PC-3 (cell line): Measurements from ENCODE around the gene CAST. TPM values are rescaled to one million over a fixed set of nuclear protein-coding genes. Genes with fewer than 3 reads are reported as not detected.

Experiments
- ATAC-seq: fragments of 200-7000 bp; cut with Tn5 transposase; 2 replicates; pipeline ENCODE4 v1.9.1; 2020; ENCODE audit warnings: mild to moderate bottlenecking, moderate library complexity
- BruUV-seq: library from RNA; stranded (reverse); fragments of 400-500 nt; replicated peaks from 2 replicates; lab custom pipeline; 2021; lab: Mats Ljungman, UMichigan
- CTCF ChIA-PET: fragments of 300-600 bp; sonication (Branson Sonifier 250); formaldehyde crosslinking; loops from one replicate; lab custom pipeline; 2022; ENCODE audit warnings: antibody characterized with exemption; lab: Charles Lee
- POLR2A ChIA-PET: fragments of 300-600 bp; sonication (Branson Sonifier 250); formaldehyde crosslinking; loops from one replicate; lab custom pipeline; 2022; ENCODE audit warnings: antibody characterized with exemption; ENCODE audit not compliant: unreplicated experiment; lab: Charles Lee
- DNase-seq: peaks from one replicate; pipeline ENCODE4 v3.0.0-alpha.2; 2015
- H2AFZ ChIP-seq: fragments of 300-600 bp; sonication (generic); 2 replicates; pipeline ENCODE4 v1.6.0; 2016; ENCODE audit warnings: antibody characterized with exemption, low read length
- H3F3A ChIP-seq: fragments of 300-600 bp; sonication (generic); one replicate; pipeline ENCODE4 v1.6.0; 2017; ENCODE audit warnings: antibody characterized with exemption, low read length, control low read depth, mild to moderate bottlenecking; ENCODE audit not compliant: unreplicated experiment
- H3K27ac ChIP-seq: fragments of 300-600 bp; sonication (generic); 2 replicates; pipeline ENCODE4 v1.5.1; 2016; ENCODE audit warnings: mild to moderate bottlenecking, low read length
- H3K27me3 ChIP-seq: fragments of 300-600 bp; sonication (generic); 2 replicates; pipeline ENCODE4 v1.6.1; 2016; ENCODE audit warnings: low read length, mixed read lengths
- H3K36me3 ChIP-seq: fragments of 300-600 bp; sonication (generic); 2 replicates; pipeline ENCODE4 v1.6.1; 2016; ENCODE audit warnings: low read depth, mixed run types, low read length, mixed read lengths
- H3K4me1 ChIP-seq: fragments of 300-600 bp; sonication (generic); 2 replicates; pipeline ENCODE4 v1.5.1; 2016; ENCODE audit warnings: low read length; ENCODE audit not compliant: insufficient read depth
- H3K4me2 ChIP-seq: fragments of 300-600 bp; sonication (generic); 2 replicates; pipeline ENCODE4 v1.6.0; 2016; ENCODE audit warnings: low read length
- H3K4me3 ChIP-seq: fragments of 300-600 bp; sonication (generic); 2 replicates; pipeline ENCODE4 v1.5.1; 2016; ENCODE audit warnings: mild to moderate bottlenecking, low read length, mixed read lengths
- H3K79me2 ChIP-seq: fragments of 300-600 bp; sonication (generic); 2 replicates; pipeline ENCODE4 v1.6.1; 2017; ENCODE audit warnings: low read length, mixed read lengths
- H3K9ac ChIP-seq: fragments of 300-600 bp; sonication (generic); 2 replicates; pipeline ENCODE4 v1.6.0; 2016; ENCODE audit warnings: mild to moderate bottlenecking, low read length
- H3K9me2 ChIP-seq: fragments of 300-600 bp; sonication (generic); replicated peaks from 2 replicates; pipeline ENCODE4 v1.6.1; 2016; ENCODE audit warnings: mixed run types, low read length, mixed read lengths
- H3K9me3 ChIP-seq: fragments of 300-600 bp; sonication (generic); 2 replicates; pipeline ENCODE4 v1.6.1; 2016; ENCODE audit warnings: low read length, mixed read lengths
- H4K20me1 ChIP-seq: fragments of 300-600 bp; sonication (generic); 2 replicates; pipeline ENCODE4 v1.6.1; 2016; ENCODE audit warnings: low read length, mixed read lengths
- EZH2 ChIP-seq: fragments of 300-600 bp; sonication (generic); IDR thresholded peaks from one replicate; pipeline ENCODE4 v1.6.1; 2017; ENCODE audit warnings: antibody characterized with exemption, mild to moderate bottlenecking, low read length; ENCODE audit not compliant: unreplicated experiment
- EZH2phosphoT487 ChIP-seq: fragments of 300-600 bp; sonication (generic); IDR thresholded peaks from 2 replicates; pipeline ENCODE4 v1.6.1; 2018; ENCODE audit warnings: mild to moderate bottlenecking, antibody characterized with exemption, low read length, borderline replicate concordance
- intact Hi-C: fragments of 100-400 bp; cut with micrococcal nuclease; formaldehyde crosslinking; loops from 2 replicates; pipeline ENCODE4 v1.9.0; 2023
- total RNA-seq: library from RNA; depleted of rRNA; stranded (reverse); fragments of >200 nt; gene quantifications from 2 replicates; pipeline ENCODE4 v1.2.3, GENCODE V29; 2014
- TF ChIP-seq, protein P1 (sequence below): fragments of 300-600 bp; sonication (generic); conservative IDR thresholded peaks from 2 replicates; pipeline ENCODE4 v1.5.1; 2017; ENCODE audit warnings: antibody characterized with exemption, low read depth, mild to moderate bottlenecking, low read length

The CAST gene
- total RNA-seq, 1 experiment from 2014 or later = 73.2 TPM

DNA sequence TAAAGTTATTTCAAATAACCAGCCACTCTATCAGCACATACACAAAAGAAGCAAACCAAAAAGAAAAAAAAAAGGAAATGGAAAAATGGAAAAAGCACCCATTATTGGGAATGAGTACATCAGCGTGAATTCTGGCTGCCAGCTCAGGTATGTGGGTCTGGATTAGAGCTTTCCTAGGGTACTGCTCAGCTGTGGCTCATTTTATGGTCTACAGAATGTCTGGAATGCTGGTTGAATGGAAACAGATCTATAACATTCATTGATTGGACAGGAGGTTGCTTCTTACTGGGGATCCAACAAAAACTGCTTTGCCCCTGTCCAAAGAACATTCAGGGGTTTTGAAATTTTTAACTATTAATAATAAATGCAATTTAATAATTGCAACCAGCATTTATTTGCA is 3.9 kb upstream of the CAST start:
- DNase-seq = peak; percentile 30
- CTCF ChIA-PET = no interaction called here
- Histone ChIP-seq H4K20me1 (peaks cover 4% of the 10 kb centered on the region), H3K4me2 (0 out of 2 replicates have a peak overlapping the region, but pooled peaks have one; percentile 29), H3K36me3 (no peaks in the 10 kb centered on the region), H3K4me3 (no peak overlapping the region), H3K9me2 (no peaks in the 10 kb centered on the region), H3K9ac (peak overlapping the region; percentile 59; the same call in 1 of the 2 replicates), H3K27me3 (no peaks in the 10 kb centered on the region), H3K27ac (peak overlapping the region; percentile 96), H3F3A (peaks cover 13% of the 10 kb centered on the region), H3K9me3 (no peaks in the 10 kb centered on the region), H3K4me1 (peaks cover 72% of the 10 kb centered on the region), H2AFZ (no peak overlapping the region), H3K79me2 (peaks cover 5% of the 10 kb centered on the region)
- no TSS peak for BruUV-seq
- TF ChIP-seq EZH2 (no peak), EZH2phosphoT487 (no peak)
- TF ChIP-seq, protein P1, sequence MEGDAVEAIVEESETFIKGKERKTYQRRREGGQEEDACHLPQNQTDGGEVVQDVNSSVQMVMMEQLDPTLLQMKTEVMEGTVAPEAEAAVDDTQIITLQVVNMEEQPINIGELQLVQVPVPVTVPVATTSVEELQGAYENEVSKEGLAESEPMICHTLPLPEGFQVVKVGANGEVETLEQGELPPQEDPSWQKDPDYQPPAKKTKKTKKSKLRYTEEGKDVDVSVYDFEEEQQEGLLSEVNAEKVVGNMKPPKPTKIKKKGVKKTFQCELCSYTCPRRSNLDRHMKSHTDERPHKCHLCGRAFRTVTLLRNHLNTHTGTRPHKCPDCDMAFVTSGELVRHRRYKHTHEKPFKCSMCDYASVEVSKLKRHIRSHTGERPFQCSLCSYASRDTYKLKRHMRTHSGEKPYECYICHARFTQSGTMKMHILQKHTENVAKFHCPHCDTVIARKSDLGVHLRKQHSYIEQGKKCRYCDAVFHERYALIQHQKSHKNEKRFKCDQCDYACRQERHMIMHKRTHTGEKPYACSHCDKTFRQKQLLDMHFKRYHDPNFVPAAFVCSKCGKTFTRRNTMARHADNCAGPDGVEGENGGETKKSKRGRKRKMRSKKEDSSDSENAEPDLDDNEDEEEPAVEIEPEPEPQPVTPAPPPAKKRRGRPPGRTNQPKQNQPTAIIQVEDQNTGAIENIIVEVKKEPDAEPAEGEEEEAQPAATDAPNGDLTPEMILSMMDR = no peak
- POLR2A ChIA-PET = no interaction called here
- no peak for ATAC-seq
- intact Hi-C loops = no loop called here

DNA sequence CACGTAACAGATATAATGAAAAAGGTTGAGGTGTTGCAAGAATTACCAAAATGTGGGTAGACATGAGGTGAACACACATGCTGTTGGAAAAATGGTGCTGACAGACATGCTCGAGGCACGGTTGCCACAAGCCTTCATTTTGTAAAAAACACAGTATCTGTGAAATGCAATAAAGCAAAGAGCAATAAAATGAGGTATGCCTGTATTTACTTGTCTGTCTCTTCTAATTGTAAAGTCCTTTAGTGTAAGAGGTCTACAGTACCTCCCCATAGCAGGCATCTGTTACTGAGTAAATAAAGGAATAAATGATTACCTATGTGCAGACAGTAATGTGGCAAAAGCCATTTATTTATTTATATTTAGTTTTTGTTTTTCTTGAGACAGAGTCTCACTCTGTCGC is 3.0 kb upstream of the CAST start:
- peaks cover 12% of the 10 kb centered on the region for H4K20me1 ChIP-seq
- POLR2A ChIA-PET = no interaction called here
- no peak overlapping the region for H3K9ac ChIP-seq
- no peak for TF ChIP-seq EZH2
- TF ChIP-seq, protein P1 = no peak
- TF ChIP-seq EZH2phosphoT487 = no peak
- no TSS peak for BruUV-seq
- DNase-seq (no peak), ATAC-seq (no peak)
- H3K4me2 ChIP-seq = no peak overlapping the region
- no peaks in the 10 kb centered on the region for H3K27me3 ChIP-seq
- H3K4me1 ChIP-seq = peaks cover 75% of the 10 kb centered on the region
- no peaks in the 10 kb centered on the region for H3K9me3 ChIP-seq
- H3K27ac ChIP-seq = 0 out of 2 replicates have a peak overlapping the region, but pooled peaks have one; percentile 96
- H2AFZ ChIP-seq = no peak overlapping the region
- H3K4me3 ChIP-seq = no peak overlapping the region
- CTCF ChIA-PET = no interaction called here
- intact Hi-C loops = no loop called here
- peaks cover 14% of the 10 kb centered on the region for H3K79me2 ChIP-seq
- no peaks in the 10 kb centered on the region for H3K36me3 ChIP-seq
- no peaks in the 10 kb centered on the region for H3K9me2 ChIP-seq
- H3F3A ChIP-seq = peaks cover 13% of the 10 kb centered on the region

DNA sequence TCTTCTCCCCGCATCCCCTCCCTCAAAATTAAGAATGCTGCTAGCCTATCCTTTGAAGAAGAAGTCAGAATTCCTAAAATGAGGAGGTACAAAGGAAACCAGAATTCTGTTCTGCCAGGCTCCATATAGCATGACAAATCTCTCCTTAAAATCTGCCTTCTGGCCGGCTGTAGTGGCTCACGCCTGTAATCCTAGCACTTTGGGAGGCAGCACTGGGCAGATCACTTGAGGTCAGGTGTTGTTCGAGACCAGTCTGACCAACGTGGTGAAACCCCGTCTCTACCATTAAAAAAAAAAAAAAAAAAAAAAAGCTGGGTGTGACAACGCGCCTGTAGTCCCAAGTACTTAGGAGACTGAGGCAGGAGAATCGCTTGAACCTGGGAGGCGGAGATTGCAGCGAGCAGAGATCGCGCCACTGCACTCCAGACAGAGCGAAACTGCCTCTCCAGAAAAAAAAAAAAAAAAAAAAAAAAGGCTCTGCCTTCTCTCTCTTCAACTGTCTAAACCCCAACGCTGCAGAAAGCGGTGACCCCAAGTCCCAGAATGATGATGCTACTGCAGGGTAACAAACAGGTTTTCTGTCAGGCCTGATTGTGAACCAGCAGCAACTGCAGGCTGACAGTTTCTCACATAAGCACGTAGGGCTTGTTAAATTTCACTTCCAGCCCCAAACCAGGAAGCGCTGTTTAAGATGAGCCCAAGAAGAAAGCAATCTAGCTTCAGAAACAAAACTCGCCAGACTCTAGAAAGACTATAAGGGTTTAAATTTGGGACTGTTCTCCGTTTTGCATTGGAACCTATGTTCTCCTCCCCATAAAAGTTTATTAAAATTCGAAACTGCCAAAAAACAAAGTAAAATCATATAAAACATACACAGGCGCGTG is 963 bp upstream of the CAST start:
- TF ChIP-seq, protein P1 = no peak
- no peak for TF ChIP-seq EZH2phosphoT487
- no peak for TF ChIP-seq EZH2
- H3K4me2 ChIP-seq = peak overlapping the region; percentile 96
- CTCF ChIA-PET = interaction anchor here (1.4 kb wide), 1 partner anchor 47 kb away, joined by 5 read pairs; no protein-coding TSS in a partner anchor
- peak overlapping the region; percentile 97 for H3K9ac ChIP-seq
- DNase-seq (peak; percentile 46), ATAC-seq (no peak)
- peak overlapping the region; percentile 94 for H3K4me3 ChIP-seq
- peaks cover 61% of the 10 kb centered on the region for H3K4me1 ChIP-seq
- intact Hi-C loops = no loop called here
- TSS peak; percentile 91 for BruUV-seq
- H4K20me1 ChIP-seq = peaks cover 32% of the 10 kb centered on the region
- no peaks in the 10 kb centered on the region for H3K9me2 ChIP-seq
- H3K27me3 ChIP-seq = no peaks in the 10 kb centered on the region
- H3K36me3 ChIP-seq = no peaks in the 10 kb centered on the region
- POLR2A ChIA-PET = interaction anchor here (0.6 to 2.0 kb wide), 3 partner anchors 9 to 838 kb away, joined by 4 to 15 read pairs (median 8); partner anchors contain the start of gene GLRX
- H3K9me3 ChIP-seq = no peaks in the 10 kb centered on the region
- H3K27ac ChIP-seq = peak overlapping the region; percentile 96
- peaks cover 34% of the 10 kb centered on the region for H3K79me2 ChIP-seq
- peaks cover 4% of the 10 kb centered on the region for H3F3A ChIP-seq
- peak overlapping the region; percentile 62 for H2AFZ ChIP-seq
